ENCODE results near the gene RNU7-1. TPM values are rescaled to one million over a fixed set of nuclear protein-coding genes. Genes with fewer than 3 reads are reported as not detected.

The RNU7-1 gene
- total RNA-seq, 1 donor from 2014 or later: not detected

- H3K27ac Mint-ChIP-seq (ENCODE audit: unreplicated experiment): no peak overlapping the region
- peak overlapping the region; percentile 87 for H3K4me3 Mint-ChIP-seq
- TF ChIP-seq CTCF (conservative IDR thresholded peaks at IDR 0.05): no peak
- H3K4me1 Mint-ChIP-seq: peaks cover 36% of the 10 kb centered on the region
- no peaks in the 10 kb centered on the region for H3K9me3 Mint-ChIP-seq
- no peak for DNase-seq (ENCODE audit: low read depth, low spot score)
- peaks cover 15% of the 10 kb centered on the region for H3K36me3 Mint-ChIP-seq (ENCODE audit: low read depth)
- no peaks in the 10 kb centered on the region for H3K27me3 Mint-ChIP-seq (ENCODE audit: low read depth)
Measured at GRCh38 chr12:6965714-6966113, 22.1 kb downstream of the RNU7-1 start.

- DNase-seq (ENCODE audit: low read depth, low spot score): no peak
- Mint-ChIP-seq H3K27me3 (ENCODE audit: low read depth) (no peaks in the 10 kb centered on the region), H3K4me3 (peak overlapping the region; percentile 78), H3K4me1 (peaks cover 36% of the 10 kb centered on the region), H3K27ac (ENCODE audit: unreplicated experiment) (no peak overlapping the region), H3K9me3 (no peaks in the 10 kb centered on the region), H3K36me3 (ENCODE audit: low read depth) (peaks cover 17% of the 10 kb centered on the region)
- no peak for TF ChIP-seq CTCF (conservative IDR thresholded peaks at IDR 0.05)
Measured at GRCh38 chr12:6966351-6966750, 22.7 kb downstream of the RNU7-1 start.

- Mint-ChIP-seq H3K4me3 (peak overlapping the region; percentile 62), H3K36me3 (ENCODE audit: low read depth) (peaks cover 17% of the 10 kb centered on the region), H3K9me3 (no peaks in the 10 kb centered on the region), H3K4me1 (peaks cover 37% of the 10 kb centered on the region), H3K27me3 (ENCODE audit: low read depth) (no peaks in the 10 kb centered on the region), H3K27ac (ENCODE audit: unreplicated experiment) (no peak overlapping the region)
- TF ChIP-seq CTCF (conservative IDR thresholded peaks at IDR 0.05): no peak
- no peak for DNase-seq (ENCODE audit: low read depth, low spot score)
Measured at GRCh38 chr12:6967651-6968100, 24.1 kb downstream of the RNU7-1 start.

- peaks cover 17% of the 10 kb centered on the region for H3K36me3 Mint-ChIP-seq (ENCODE audit: low read depth)
- peaks cover 37% of the 10 kb centered on the region for H3K4me1 Mint-ChIP-seq
- no peak overlapping the region for H3K27ac Mint-ChIP-seq (ENCODE audit: unreplicated experiment)
- H3K27me3 Mint-ChIP-seq (ENCODE audit: low read depth): no peaks in the 10 kb centered on the region
- no peaks in the 10 kb centered on the region for H3K9me3 Mint-ChIP-seq
- TF ChIP-seq CTCF (conservative IDR thresholded peaks at IDR 0.05): no peak
- H3K4me3 Mint-ChIP-seq: peak overlapping the region; percentile 99
- no peak for DNase-seq (ENCODE audit: low read depth, low spot score)
Measured at GRCh38 chr12:6968426-6968825, 24.8 kb downstream of the RNU7-1 start.

GRCh38 chr12:6970096-6970527 is 26.5 kb downstream of the RNU7-1 start:
- Mint-ChIP-seq H3K4me1 (peaks cover 35% of the 10 kb centered on the region), H3K27ac (ENCODE audit: unreplicated experiment) (peak overlapping the region; percentile 78), H3K27me3 (ENCODE audit: low read depth) (no peaks in the 10 kb centered on the region), H3K9me3 (no peaks in the 10 kb centered on the region), H3K4me3 (peak overlapping the region; percentile 99), H3K36me3 (ENCODE audit: low read depth) (peaks cover 17% of the 10 kb centered on the region)
- no peak for DNase-seq (ENCODE audit: low read depth, low spot score)
- TF ChIP-seq CTCF (conservative IDR thresholded peaks at IDR 0.05): no peak
